Parathyroid adenoma (tissue), 2 donors: ENCODE results near the gene FZD4.
"Not testable (repeated sequence)": the region's sequence is repeated elsewhere in the genome, so short reads cannot be mapped to it uniquely, and the experiment has no call there.

Source experiments
- H2AFZ ChIP-seq: fragments of 300-600 bp; sonication (generic); one replicate; pipeline ENCODE4 v1.7.0; 2017; ENCODE audit warnings: antibody characterized with exemption, mild to moderate bottlenecking
- H3K27ac ChIP-seq: fragments of 300-600 bp; sonication (generic); one replicate; pipeline ENCODE4 v1.7.0; 2017
- H3K27me3 ChIP-seq: fragments of 300-600 bp; sonication (generic); one replicate; pipeline ENCODE4 v1.7.0; 2017; ENCODE audit warnings: low read length; ENCODE audit not compliant: control insufficient read depth, insufficient read depth
- H3K36me3 ChIP-seq: fragments of 300-600 bp; sonication (generic); one replicate; pipeline ENCODE4 v1.7.0; 2017; ENCODE audit warnings: low read length; ENCODE audit not compliant: control insufficient read depth, insufficient read depth
- H3K4me1 ChIP-seq: fragments of 300-600 bp; sonication (generic); one replicate; pipeline ENCODE4 v1.7.0; 2017; ENCODE audit warnings: control low read depth
- H3K4me2 ChIP-seq: fragments of 300-600 bp; sonication (generic); one replicate; pipeline ENCODE4 v1.7.0; 2017; ENCODE audit warnings: low read length
- H3K4me3 ChIP-seq: fragments of 300-600 bp; sonication (generic); one replicate; pipeline ENCODE4 v1.7.0; 2017; ENCODE audit warnings: low read depth, low read length
- H3K79me2 ChIP-seq: fragments of 300-600 bp; sonication (generic); one replicate; pipeline ENCODE4 v1.7.0; 2017; ENCODE audit warnings: control low read depth
- H3K9ac ChIP-seq: fragments of 300-600 bp; sonication (generic); one replicate; pipeline ENCODE4 v1.7.0; 2017; ENCODE audit warnings: mild to moderate bottlenecking
- H3K9me3 ChIP-seq: fragments of 300-600 bp; sonication (generic); one replicate; pipeline ENCODE4 v1.7.0; 2017; ENCODE audit warnings: low read length; ENCODE audit not compliant: control insufficient read depth
- CTCF ChIP-seq: fragments of 300-600 bp; sonication (generic); IDR thresholded peaks from one replicate; pipeline ENCODE4 v1.7.0; 2017; ENCODE audit warnings: antibody characterized with exemption, mild to moderate bottlenecking
- donor health status: primary hyperparathyroidism.

Gene FZD4

DNA sequence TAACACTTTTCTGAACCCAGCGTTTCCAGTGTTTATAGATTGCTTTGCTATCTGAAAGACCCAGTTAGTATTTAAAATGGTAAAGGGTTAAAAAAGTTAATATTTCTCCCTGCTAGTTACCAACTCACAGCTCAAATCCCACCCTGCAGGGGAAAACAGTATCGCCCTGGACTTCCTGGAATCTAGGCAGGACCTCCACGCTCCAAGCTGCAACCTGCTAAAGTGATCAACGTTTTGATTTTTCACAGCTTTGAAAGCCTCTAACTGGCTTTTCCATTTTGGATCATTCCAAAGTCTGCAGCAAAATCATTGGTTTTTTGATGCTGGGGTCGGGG is 4.6 kb downstream of the FZD4 start:
- H3K4me1 ChIP-seq = no peaks in the 10 kb centered on the region
- no peak overlapping the region for H3K9ac ChIP-seq
- H3K9me3 ChIP-seq = no peaks in the 10 kb centered on the region
- no peak overlapping the region for H3K4me3 ChIP-seq
- no peaks in the 10 kb centered on the region for H3K36me3 ChIP-seq
- no peak overlapping the region for H3K27ac ChIP-seq
- H3K79me2 ChIP-seq = no peaks in the 10 kb centered on the region
- no peaks in the 10 kb centered on the region for H3K27me3 ChIP-seq
- H2AFZ ChIP-seq = no peak overlapping the region
- no peak overlapping the region for H3K4me2 ChIP-seq
- no peak for TF ChIP-seq CTCF

DNA sequence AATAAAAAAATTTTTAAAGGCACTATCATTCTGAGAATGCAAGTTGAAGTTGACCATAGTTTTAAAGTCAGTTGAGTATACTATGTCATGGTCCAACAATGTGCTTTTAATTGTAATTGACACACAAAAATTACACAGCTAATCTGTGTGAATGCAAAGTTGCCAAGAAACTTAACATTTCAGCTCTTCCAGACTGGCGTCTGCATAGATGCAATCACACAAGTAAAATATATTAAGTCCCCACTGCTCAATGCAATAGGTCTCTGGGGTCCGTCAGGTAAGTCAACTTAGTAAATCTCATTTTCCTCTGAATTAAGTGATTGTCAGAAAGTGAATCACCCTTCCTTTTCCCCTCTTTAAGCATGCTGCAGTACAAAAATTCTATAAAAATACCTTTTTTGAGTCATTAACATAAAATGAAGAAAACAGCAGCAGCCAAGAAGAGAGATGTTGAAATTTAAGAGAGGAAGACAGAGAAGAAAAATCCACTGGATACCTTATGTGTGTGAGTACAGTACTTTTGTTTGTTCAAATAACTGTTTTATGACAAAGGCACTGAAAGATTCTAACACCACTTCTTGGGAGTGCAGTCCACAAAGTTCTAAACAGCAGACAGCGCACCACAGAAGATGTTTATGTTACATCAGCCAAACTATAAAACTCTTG is 5.1 kb downstream of the FZD4 start:
- no peak overlapping the region for H3K9ac ChIP-seq
- H2AFZ ChIP-seq = no peak overlapping the region
- no peaks in the 10 kb centered on the region for H3K36me3 ChIP-seq
- H3K79me2 ChIP-seq = no peaks in the 10 kb centered on the region
- TF ChIP-seq CTCF = no peak
- H3K4me3 ChIP-seq = peak overlapping the region; percentile 20
- H3K27me3 ChIP-seq = no peaks in the 10 kb centered on the region
- H3K4me2 ChIP-seq = no peak overlapping the region
- no peak overlapping the region for H3K27ac ChIP-seq
- H3K9me3 ChIP-seq = no peaks in the 10 kb centered on the region
- no peaks in the 10 kb centered on the region for H3K4me1 ChIP-seq

DNA sequence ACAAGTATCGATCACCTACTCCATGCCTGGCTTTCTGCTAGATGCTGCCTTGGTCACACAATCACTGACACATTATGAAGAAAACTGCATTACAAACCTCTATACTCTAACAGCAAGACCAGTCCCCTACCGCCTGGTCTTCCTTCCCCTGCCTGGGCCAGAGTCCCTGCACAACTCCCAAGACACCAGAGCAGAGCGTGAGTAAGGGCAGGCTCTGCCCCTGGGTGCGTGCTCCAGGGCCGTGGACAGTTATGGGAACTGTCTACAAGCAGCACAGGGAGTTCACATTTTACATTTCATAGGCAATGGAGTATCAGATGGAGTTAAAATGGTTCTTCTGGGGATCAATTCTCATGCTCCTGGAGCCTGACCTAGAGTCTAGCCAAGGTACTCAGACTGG is 6.5 kb downstream of the FZD4 start:
- Histone ChIP-seq H3K4me1 (no peaks in the 10 kb centered on the region), H3K9ac (no peak overlapping the region), H3K9me3 (no peaks in the 10 kb centered on the region), H3K27ac (no peak overlapping the region), H3K4me3 (no peak overlapping the region), H3K4me2 (peak overlapping the region; percentile 13), H3K36me3 (no peaks in the 10 kb centered on the region), H2AFZ (no peak overlapping the region), H3K79me2 (no peaks in the 10 kb centered on the region), H3K27me3 (no peaks in the 10 kb centered on the region)
- TF ChIP-seq CTCF = no peak

- Histone ChIP-seq H2AFZ (no peak overlapping the region), H3K36me3 (no peaks in the 10 kb centered on the region), H3K27me3 (no peaks in the 10 kb centered on the region), H3K4me1 (no peaks in the 10 kb centered on the region), H3K27ac (no peak overlapping the region), H3K4me3 (no peak overlapping the region), H3K9me3 (no peaks in the 10 kb centered on the region), H3K9ac (no peak overlapping the region), H3K4me2 (no peak overlapping the region), H3K79me2 (no peaks in the 10 kb centered on the region)
- TF ChIP-seq CTCF = no peak
Observed at GRCh38 chr11:86947541-86947940, 7.7 kb downstream of the FZD4 start.

DNA sequence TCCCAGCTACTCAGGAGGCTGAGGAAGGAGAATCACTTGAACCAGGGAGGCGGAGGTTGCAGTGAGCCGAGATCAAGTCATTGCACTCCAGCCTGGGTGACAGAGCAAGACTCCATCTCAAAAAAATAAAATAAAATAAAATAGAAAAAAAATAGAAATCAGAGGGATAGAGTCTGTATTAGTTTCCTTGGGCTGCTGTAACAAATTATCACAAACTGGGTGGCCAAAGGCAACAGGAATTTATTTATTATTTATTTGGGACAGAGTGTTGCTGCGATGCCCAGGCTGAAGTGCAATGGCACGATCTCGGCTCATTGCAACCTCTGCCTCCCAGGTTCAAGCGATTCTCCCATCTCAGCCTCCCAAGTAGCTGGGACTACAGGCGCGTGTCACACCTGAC is 11.7 kb downstream of the FZD4 start:
- not testable (repeated sequence) for H3K4me1 ChIP-seq, H3K9ac ChIP-seq, H2AFZ ChIP-seq, H3K27ac ChIP-seq, H3K36me3 ChIP-seq, H3K4me2 ChIP-seq, H3K4me3 ChIP-seq, H3K9me3 ChIP-seq, H3K27me3 ChIP-seq, H3K79me2 ChIP-seq
